ENCODE data around the gene COL5A1.

COL5A1 gene

GRCh38 chr9:134722120-134722701, 80.6 kb downstream of the COL5A1 start:
- peaks cover 15% of the 10 kb centered on the region for H3K27me3 ChIP-seq (ENCODE audit: insufficient read depth, poor library complexity, severe bottlenecking)
- no peak overlapping the region for H3K4me3 ChIP-seq (replicated peaks; ENCODE audit: insufficient read depth, low read length)

GRCh38 chr9:134723037-134723436, 81.4 kb downstream of the COL5A1 start:
- no peak overlapping the region for H3K4me3 ChIP-seq (replicated peaks; ENCODE audit: insufficient read depth, low read length)
- peaks cover 15% of the 10 kb centered on the region for H3K27me3 ChIP-seq (ENCODE audit: insufficient read depth, poor library complexity, severe bottlenecking)
- TF ChIP-seq GABPA (IDR thresholded peaks at IDR 0.05; ENCODE audit: low read depth): no peak
- no peak for TF ChIP-seq SPI1 (IDR thresholded peaks at IDR 0.05; ENCODE audit: borderline replicate concordance, low read depth)
- no peak for TF ChIP-seq POLR2AphosphoS5 (IDR thresholded peaks at IDR 0.05; ENCODE audit: low read depth)
- TF ChIP-seq CTCF (IDR thresholded peaks at IDR 0.05; ENCODE audit: insufficient read depth, low read length): no peak
- TF ChIP-seq REST (IDR thresholded peaks at IDR 0.05; ENCODE audit: insufficient replicate concordance, low read depth): no peak
- no peak overlapping the region for H3K27ac ChIP-seq (replicated peaks)
- no peak for DNase-seq (ENCODE audit: low read depth in 1 of 2, low spot score in 1 of 2)

More at GRCh38 chr9:134722120-134722701, 80.6 kb downstream of the COL5A1 start:
- TF ChIP-seq GABPA (IDR thresholded peaks at IDR 0.05; ENCODE audit: low read depth): no peak
- no peak for TF ChIP-seq POLR2AphosphoS5 (IDR thresholded peaks at IDR 0.05; ENCODE audit: low read depth)
- TF ChIP-seq CTCF (IDR thresholded peaks at IDR 0.05; ENCODE audit: insufficient read depth, low read length): no peak
- no peak for TF ChIP-seq REST (IDR thresholded peaks at IDR 0.05; ENCODE audit: insufficient replicate concordance, low read depth)
- TF ChIP-seq SPI1 (IDR thresholded peaks at IDR 0.05; ENCODE audit: borderline replicate concordance, low read depth): no peak
- DNase-seq (ENCODE audit: low read depth in 1 of 2, low spot score in 1 of 2): no peak
- H3K27ac ChIP-seq (replicated peaks): no peak overlapping the region

- no peak overlapping the region for H3K4me3 ChIP-seq (replicated peaks; ENCODE audit: insufficient read depth, low read length)
- H3K27me3 ChIP-seq (ENCODE audit: insufficient read depth, poor library complexity, severe bottlenecking): peaks cover 15% of the 10 kb centered on the region
- TF ChIP-seq REST (IDR thresholded peaks at IDR 0.05; ENCODE audit: insufficient replicate concordance, low read depth): no peak
- TF ChIP-seq SPI1 (IDR thresholded peaks at IDR 0.05; ENCODE audit: borderline replicate concordance, low read depth): 0 out of 2 replicates have a peak, but pooled peaks have one; percentile 16
- no peak for DNase-seq (ENCODE audit: low read depth in 1 of 2, low spot score in 1 of 2)
- no peak overlapping the region for H3K27ac ChIP-seq (replicated peaks)
These were observed 82.0 kb downstream of the COL5A1 start for GRCh38 chr9:134723491-134724190.

Data from HL-60 (cell line).